BJ (cell line): ENCODE measurements around the gene CRAMP1. TPM values are rescaled to one million over a fixed set of nuclear protein-coding genes. Genes with fewer than 3 reads are reported as not detected.
A peak's percentile ranks its signal among the peaks of the same experiment; 100 is the strongest.

Source experiments
- CTCF ChIA-PET: fragments of 350-600 bp; formaldehyde crosslinking; extraction: SDS; loops from one replicate; lab custom pipeline; 2021; ENCODE audit warnings: antibody characterized with exemption, inconsistent platforms; lab: Yijun Ruan, JAX
- POLR2A ChIA-PET: fragments of 300-600 bp; sonication (Branson Sonifier 250); formaldehyde crosslinking; extraction: SDS; loops from one replicate; lab custom pipeline; 2021; ENCODE audit warnings: antibody characterized with exemption; lab: Charles Lee
- DNase-seq: peaks from one replicate; pipeline ENCODE4 v3.0.0-alpha.2; 2011; ENCODE audit warnings: low read depth
- H3K27me3 ChIP-seq: 2 replicates; pipeline ENCODE4 v1.6.0; 2011; ENCODE audit warnings: low read length; ENCODE audit not compliant: control insufficient read depth, insufficient read depth
- H3K36me3 ChIP-seq: 2 replicates; pipeline ENCODE4 v1.5.1; 2011; ENCODE audit warnings: low read length; ENCODE audit not compliant: control insufficient read depth, insufficient read depth
- H3K4me3 ChIP-seq: 2 replicates; pipeline ENCODE4 v1.5.1; 2011; ENCODE audit warnings: low read depth, mild to moderate bottlenecking, control low read depth, low read length
- CTCF ChIP-seq: IDR thresholded peaks from 2 replicates; pipeline ENCODE4 v1.5.1; 2011; ENCODE audit warnings: low read depth, mild to moderate bottlenecking, control low read depth, inconsistent platforms, low read length, moderate library complexity; ENCODE audit not compliant: insufficient read depth
- polyA plus RNA-seq: library from polyadenylated mRNA; depleted of rRNA; stranded (reverse); fragments of >200 nt; gene quantifications from 2 replicates; pipeline ENCODE4 v1.2.3, GENCODE V29; 2011

Gene CRAMP1
- polyA plus RNA-seq, 1 experiment, result 8.0 TPM

DNA sequence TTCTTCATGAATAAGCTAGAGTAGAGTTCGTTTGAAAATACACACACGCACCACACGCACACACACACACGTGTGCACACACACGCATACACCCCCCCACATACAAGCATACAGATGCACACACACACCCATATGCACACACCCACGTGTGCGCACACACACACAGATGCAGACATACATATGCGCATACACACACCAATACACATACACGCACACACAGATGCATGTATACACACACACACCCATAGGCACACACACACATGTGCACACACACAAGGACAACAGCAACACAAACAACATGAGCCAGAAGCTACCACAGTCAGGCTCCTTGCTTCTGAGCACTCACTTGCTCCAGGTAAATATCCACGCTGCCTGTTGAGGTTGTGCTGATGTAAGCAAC lies 5.4 kb upstream of the CRAMP1 start:
- CTCF ChIA-PET, result no interaction called here
- DNase-seq, result no peak
- TF ChIP-seq CTCF, result no peak
- Histone ChIP-seq H3K4me3 (no peak overlapping the region), H3K27me3 (no peaks in the 10 kb centered on the region), H3K36me3 (peaks cover 6% of the 10 kb centered on the region)
- POLR2A ChIA-PET, result no interaction called here

- Histone ChIP-seq H3K36me3 (peaks cover 3% of the 10 kb centered on the region), H3K27me3 (no peaks in the 10 kb centered on the region), H3K4me3 (no peak overlapping the region)
- ChIA-PET POLR2A (interaction anchor here (0.6 kb wide), 1 partner anchor 251 kb away, joined by 6 read pairs; no protein-coding TSS in a partner anchor), CTCF (no interaction called here)
- no peak for TF ChIP-seq CTCF
- no peak for DNase-seq
These were observed 4.2 kb upstream of the CRAMP1 start for GRCh38 chr16:1607971-1608370.

DNA sequence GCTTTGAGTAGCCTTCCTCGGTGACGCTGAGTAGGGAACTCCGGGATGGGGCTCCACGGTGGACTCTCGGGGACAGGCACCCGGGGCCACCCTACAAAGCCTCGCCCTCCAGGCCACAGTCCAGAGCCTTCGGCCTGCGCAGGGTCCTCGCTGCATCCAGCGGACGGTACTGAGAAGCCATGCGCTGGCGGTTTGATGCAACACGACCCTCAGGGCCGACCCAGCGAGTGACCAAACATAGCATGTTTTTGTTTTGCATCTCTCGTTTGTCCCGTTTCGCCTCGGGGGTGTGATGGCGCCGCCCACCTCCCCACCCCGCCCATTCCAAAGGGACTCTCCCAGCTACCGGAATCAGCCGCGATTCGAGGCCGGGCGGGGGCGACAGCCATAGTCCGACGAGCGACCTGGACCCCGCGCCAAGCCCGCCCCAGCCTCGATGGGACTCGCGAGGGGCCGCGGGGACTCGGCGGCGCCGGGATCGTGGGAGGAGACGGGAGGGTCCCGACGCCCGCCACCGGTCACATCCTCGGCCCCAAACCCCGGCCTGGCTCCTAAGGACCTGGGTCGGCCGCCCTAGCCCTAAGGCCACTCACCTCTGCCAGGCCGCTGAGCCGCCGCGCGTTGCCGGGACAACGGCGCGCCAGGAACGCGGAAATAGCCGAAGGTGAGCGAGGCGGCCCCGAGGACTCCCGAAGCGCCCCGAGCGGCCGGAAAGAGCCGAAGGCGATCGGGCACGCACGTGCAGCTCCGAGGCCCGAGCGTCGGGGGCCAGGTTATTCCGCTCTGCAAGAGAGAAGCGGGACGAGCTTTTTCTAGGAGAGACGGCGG lies 1.9 kb upstream of the CRAMP1 start:
- Histone ChIP-seq H3K4me3 (peak overlapping the region; percentile 87), H3K36me3 (peaks cover 3% of the 10 kb centered on the region; the same call in 1 of the 2 replicates), H3K27me3 (no peaks in the 10 kb centered on the region)
- TF ChIP-seq CTCF, result no peak
- peak; percentile 22 for DNase-seq
- CTCF ChIA-PET, result interaction anchor here (1.9 to 2.2 kb wide), 2 partner anchors 96 to 116 kb away, joined by 5 to 6 read pairs; partner anchors contain the start of gene MAPK8IP3
- POLR2A ChIA-PET, result no interaction called here

GRCh38 chr16:1610899-1611632 lies 1.1 kb upstream of the CRAMP1 start:
- POLR2A ChIA-PET, result no interaction called here
- CTCF ChIA-PET, result interaction anchor here (1.9 to 2.2 kb wide), 2 partner anchors 95 to 117 kb away, joined by 5 to 6 read pairs; partner anchors contain the start of gene MAPK8IP3
- DNase-seq, result no peak

More at GRCh38 chr16:1610899-1611632, 1.1 kb upstream of the CRAMP1 start:
- no peak for TF ChIP-seq CTCF
- Histone ChIP-seq H3K27me3 (no peaks in the 10 kb centered on the region), H3K4me3 (peak overlapping the region; percentile 87), H3K36me3 (peaks cover 3% of the 10 kb centered on the region; the same call in 1 of the 2 replicates)
